Neural cell (in vitro differentiated cells): ENCODE measurements around the gene AGBL4.

ENCODE experiments used
- TF ChIP-seq, protein P1 (sequence below): fragments of 450-650 bp; IDR thresholded peaks from 2 replicates; pipeline ENCODE4 v1.5.1; 2014; ENCODE audit warnings: antibody characterized with exemption, mild to moderate bottlenecking, moderate library complexity; ENCODE audit not compliant: poor library complexity, severe bottlenecking
- TF ChIP-seq, protein P2 (sequence below): IDR thresholded peaks from 2 replicates; pipeline ENCODE4 v1.6.1; 2012; ENCODE audit warnings: borderline replicate concordance

DNA sequence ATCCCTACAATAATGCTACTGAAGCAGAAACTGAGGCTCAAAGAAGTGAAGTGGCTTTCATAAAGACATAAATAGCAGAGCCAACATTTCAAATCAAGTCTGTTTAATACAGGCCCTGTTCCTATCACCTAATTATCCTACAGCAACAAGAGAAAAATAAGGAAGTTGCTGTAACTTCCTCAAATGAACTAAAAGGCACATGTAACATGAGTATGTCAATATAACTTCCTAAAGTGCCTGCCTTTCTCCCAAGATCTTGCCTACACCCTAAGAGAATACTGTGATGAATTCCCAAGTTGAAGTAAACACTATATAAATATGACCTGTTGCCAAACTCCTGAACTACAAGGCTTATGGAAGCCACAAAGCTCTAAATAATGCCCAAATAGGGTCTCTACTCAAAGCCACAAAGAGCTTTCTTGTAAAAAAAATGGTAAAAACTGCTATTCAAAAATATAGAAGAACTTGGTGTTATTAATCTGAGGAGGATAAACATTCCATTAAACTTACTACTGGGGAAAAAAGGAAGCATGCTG is 1255.7 kb downstream of the AGBL4 start:
- TF ChIP-seq, protein P1, sequence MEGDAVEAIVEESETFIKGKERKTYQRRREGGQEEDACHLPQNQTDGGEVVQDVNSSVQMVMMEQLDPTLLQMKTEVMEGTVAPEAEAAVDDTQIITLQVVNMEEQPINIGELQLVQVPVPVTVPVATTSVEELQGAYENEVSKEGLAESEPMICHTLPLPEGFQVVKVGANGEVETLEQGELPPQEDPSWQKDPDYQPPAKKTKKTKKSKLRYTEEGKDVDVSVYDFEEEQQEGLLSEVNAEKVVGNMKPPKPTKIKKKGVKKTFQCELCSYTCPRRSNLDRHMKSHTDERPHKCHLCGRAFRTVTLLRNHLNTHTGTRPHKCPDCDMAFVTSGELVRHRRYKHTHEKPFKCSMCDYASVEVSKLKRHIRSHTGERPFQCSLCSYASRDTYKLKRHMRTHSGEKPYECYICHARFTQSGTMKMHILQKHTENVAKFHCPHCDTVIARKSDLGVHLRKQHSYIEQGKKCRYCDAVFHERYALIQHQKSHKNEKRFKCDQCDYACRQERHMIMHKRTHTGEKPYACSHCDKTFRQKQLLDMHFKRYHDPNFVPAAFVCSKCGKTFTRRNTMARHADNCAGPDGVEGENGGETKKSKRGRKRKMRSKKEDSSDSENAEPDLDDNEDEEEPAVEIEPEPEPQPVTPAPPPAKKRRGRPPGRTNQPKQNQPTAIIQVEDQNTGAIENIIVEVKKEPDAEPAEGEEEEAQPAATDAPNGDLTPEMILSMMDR, result no peak
- TF ChIP-seq, protein P2, sequence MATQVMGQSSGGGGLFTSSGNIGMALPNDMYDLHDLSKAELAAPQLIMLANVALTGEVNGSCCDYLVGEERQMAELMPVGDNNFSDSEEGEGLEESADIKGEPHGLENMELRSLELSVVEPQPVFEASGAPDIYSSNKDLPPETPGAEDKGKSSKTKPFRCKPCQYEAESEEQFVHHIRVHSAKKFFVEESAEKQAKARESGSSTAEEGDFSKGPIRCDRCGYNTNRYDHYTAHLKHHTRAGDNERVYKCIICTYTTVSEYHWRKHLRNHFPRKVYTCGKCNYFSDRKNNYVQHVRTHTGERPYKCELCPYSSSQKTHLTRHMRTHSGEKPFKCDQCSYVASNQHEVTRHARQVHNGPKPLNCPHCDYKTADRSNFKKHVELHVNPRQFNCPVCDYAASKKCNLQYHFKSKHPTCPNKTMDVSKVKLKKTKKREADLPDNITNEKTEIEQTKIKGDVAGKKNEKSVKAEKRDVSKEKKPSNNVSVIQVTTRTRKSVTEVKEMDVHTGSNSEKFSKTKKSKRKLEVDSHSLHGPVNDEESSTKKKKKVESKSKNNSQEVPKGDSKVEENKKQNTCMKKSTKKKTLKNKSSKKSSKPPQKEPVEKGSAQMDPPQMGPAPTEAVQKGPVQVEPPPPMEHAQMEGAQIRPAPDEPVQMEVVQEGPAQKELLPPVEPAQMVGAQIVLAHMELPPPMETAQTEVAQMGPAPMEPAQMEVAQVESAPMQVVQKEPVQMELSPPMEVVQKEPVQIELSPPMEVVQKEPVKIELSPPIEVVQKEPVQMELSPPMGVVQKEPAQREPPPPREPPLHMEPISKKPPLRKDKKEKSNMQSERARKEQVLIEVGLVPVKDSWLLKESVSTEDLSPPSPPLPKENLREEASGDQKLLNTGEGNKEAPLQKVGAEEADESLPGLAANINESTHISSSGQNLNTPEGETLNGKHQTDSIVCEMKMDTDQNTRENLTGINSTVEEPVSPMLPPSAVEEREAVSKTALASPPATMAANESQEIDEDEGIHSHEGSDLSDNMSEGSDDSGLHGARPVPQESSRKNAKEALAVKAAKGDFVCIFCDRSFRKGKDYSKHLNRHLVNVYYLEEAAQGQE, result no peak
